H9 (cell line): ENCODE results near the gene SECISBP2. TPM values are rescaled to one million over a fixed set of nuclear protein-coding genes. Genes with fewer than 3 reads are reported as not detected.

ENCODE experiments used
- DNase-seq: peaks from one replicate; pipeline ENCODE4 v3.0.0-alpha.2; 2017
- H2AFZ ChIP-seq: one replicate; pipeline ENCODE4 v1.6.1; 2013; ENCODE audit warnings: mild to moderate bottlenecking, low read length, control low read depth, moderate library complexity
- H2AK5ac ChIP-seq: 2 replicates; pipeline ENCODE4 v1.6.1; 2013; ENCODE audit warnings: low read length, control low read depth, mixed read lengths; ENCODE audit not compliant: insufficient read length
- H2BK120ac ChIP-seq: one replicate; pipeline ENCODE4 v1.6.1; 2013; ENCODE audit warnings: low read depth, mild to moderate bottlenecking, low read length, control low read depth, inconsistent platforms; ENCODE audit not compliant: poor library complexity, severe bottlenecking
- H2BK12ac ChIP-seq: 2 replicates; pipeline ENCODE4 v1.6.1; 2013; ENCODE audit warnings: low read length, control low read depth, mixed read lengths, low read depth; ENCODE audit not compliant: insufficient read length
- H2BK15ac ChIP-seq: 2 replicates; pipeline ENCODE4 v1.6.1; 2013; ENCODE audit warnings: low read depth, low read length, control low read depth
- H2BK20ac ChIP-seq: one replicate; pipeline ENCODE4 v1.6.1; 2013; ENCODE audit warnings: low read depth, mild to moderate bottlenecking, low read length, control low read depth, inconsistent platforms; ENCODE audit not compliant: poor library complexity, severe bottlenecking
- H2BK5ac ChIP-seq: 2 replicates; pipeline ENCODE4 v1.6.1; 2013; ENCODE audit warnings: low read length, control low read depth, mixed read lengths; ENCODE audit not compliant: insufficient read length
- H3K14ac ChIP-seq: 2 replicates; pipeline ENCODE4 v1.6.1; 2013; ENCODE audit warnings: low read length, control low read depth; ENCODE audit not compliant: insufficient read depth
- H3K18ac ChIP-seq: 2 replicates; pipeline ENCODE4 v1.6.1; 2013; ENCODE audit warnings: low read depth, mild to moderate bottlenecking, mixed read lengths, low read length, control low read depth; ENCODE audit not compliant: insufficient read length
- H3K23ac ChIP-seq: 2 replicates; pipeline ENCODE4 v1.6.1; 2013; ENCODE audit warnings: low read length, control low read depth, mixed read lengths, low read depth; ENCODE audit not compliant: insufficient read length
- H3K23me2 ChIP-seq: 2 replicates; pipeline ENCODE4 v1.6.1; 2013; ENCODE audit warnings: low read depth, mild to moderate bottlenecking, mixed read lengths, low read length, control low read depth; ENCODE audit not compliant: insufficient read length, poor library complexity, severe bottlenecking
- H3K27ac ChIP-seq: 2 replicates; pipeline ENCODE4 v1.5.1; 2013; ENCODE audit warnings: low read length, control low read depth, mixed read lengths, low read depth; ENCODE audit not compliant: insufficient read length
- H3K27me3 ChIP-seq: 2 replicates; pipeline ENCODE4 v1.6.1; 2013; ENCODE audit warnings: low read length, control low read depth, inconsistent platforms; ENCODE audit not compliant: insufficient read depth
- H3K4ac ChIP-seq: 2 replicates; pipeline ENCODE4 v1.6.1; 2013; ENCODE audit warnings: low read depth, mild to moderate bottlenecking, control low read depth, inconsistent platforms, low read length, moderate library complexity
- H3K4me1 ChIP-seq: 2 replicates; pipeline ENCODE4 v1.6.1; 2013; ENCODE audit warnings: low read length, control low read depth, inconsistent platforms; ENCODE audit not compliant: insufficient read depth
- H3K4me2 ChIP-seq: 2 replicates; pipeline ENCODE4 v1.6.1; 2013; ENCODE audit warnings: low read length, control low read depth, mixed read lengths; ENCODE audit not compliant: insufficient read length, insufficient read depth
- H3K56ac ChIP-seq: 2 replicates; pipeline ENCODE4 v1.6.1; 2013; ENCODE audit warnings: low read depth, mild to moderate bottlenecking, mixed read lengths, low read length, control low read depth; ENCODE audit not compliant: insufficient read length
- H3K79me1 ChIP-seq: 2 replicates; pipeline ENCODE4 v1.6.1; 2013; ENCODE audit warnings: low read depth, mild to moderate bottlenecking, moderate library complexity, low read length, control low read depth, inconsistent platforms; ENCODE audit not compliant: insufficient read depth, poor library complexity, severe bottlenecking
- H3K79me2 ChIP-seq: 2 replicates; pipeline ENCODE4 v1.6.1; 2013; ENCODE audit warnings: low read length, control low read depth, inconsistent platforms; ENCODE audit not compliant: insufficient read depth
- H3K9ac ChIP-seq: 2 replicates; pipeline ENCODE4 v1.6.1; 2013; ENCODE audit warnings: low read length, control low read depth, mixed read lengths; ENCODE audit not compliant: insufficient read length; ENCODE audit errors: extremely low read depth
- H3K9me3 ChIP-seq: one replicate; pipeline ENCODE4 v1.6.1; 2013; ENCODE audit warnings: low read depth, low read length, inconsistent platforms; ENCODE audit not compliant: control insufficient read depth
- H3T11ph ChIP-seq: one replicate; pipeline ENCODE4 v1.6.1; 2013; ENCODE audit warnings: mild to moderate bottlenecking, low read length, control low read depth, inconsistent platforms
- H4K20me1 ChIP-seq: one replicate; pipeline ENCODE4 v1.6.1; 2013; ENCODE audit not compliant: control insufficient read depth, insufficient read length, insufficient read depth
- H4K5ac ChIP-seq: 2 replicates; pipeline ENCODE4 v1.6.1; 2013; ENCODE audit warnings: low read depth, mild to moderate bottlenecking, mixed read lengths, low read length, control low read depth; ENCODE audit not compliant: insufficient read length
- H4K8ac ChIP-seq: replicated peaks from 2 replicates; pipeline ENCODE4 v1.6.1; 2013; ENCODE audit warnings: low read length, control low read depth, mixed read lengths, low read depth; ENCODE audit not compliant: insufficient read length
- H4K91ac ChIP-seq: 2 replicates; pipeline ENCODE4 v1.6.1; 2013; ENCODE audit warnings: low read depth, mild to moderate bottlenecking, moderate library complexity, mixed read lengths, low read length, control low read depth; ENCODE audit not compliant: insufficient read length
- H3K27ac Mint-ChIP-seq, 3 experiments: 2 replicates in 2 of 3; 3 replicates in 1 of 3; pipeline ENCODE4 v1.8.0; 2020 to 2021; ENCODE audit warnings: mixed read lengths in 3 of 3, mild to moderate bottlenecking in 1 of 3, moderate library complexity in 1 of 3
- H3K27me3 Mint-ChIP-seq: 2 replicates; pipeline ENCODE4 v1.8.0; 2021; ENCODE audit warnings: low read depth, mild to moderate bottlenecking, moderate library complexity, mixed read lengths
- H3K36me3 Mint-ChIP-seq, 3 experiments: 2 replicates in 2 of 3; 3 replicates in 1 of 3; pipeline ENCODE4 v1.8.0; 2020 to 2021; ENCODE audit warnings: low read depth in 3 of 3, mixed read lengths in 3 of 3; ENCODE audit not compliant: insufficient read depth in 1 of 3
- H3K4me1 Mint-ChIP-seq, 2 experiments: 2 replicates each; pipeline ENCODE4 v1.8.0; 2020; ENCODE audit warnings: mixed read lengths in 2 of 2
- H3K4me3 Mint-ChIP-seq, 2 experiments: 2 replicates in 1 of 2; 3 replicates in 1 of 2; pipeline ENCODE4 v1.8.0; 2020 to 2021; ENCODE audit warnings: mild to moderate bottlenecking in 2 of 2, mixed read lengths in 2 of 2, moderate library complexity in 1 of 2
- H3K9me3 Mint-ChIP-seq, 2 experiments: 2 replicates in 1 of 2; 3 replicates in 1 of 2; pipeline ENCODE4 v1.8.0; 2020; ENCODE audit warnings: mild to moderate bottlenecking in 2 of 2, mixed read lengths in 2 of 2, moderate library complexity in 1 of 2
- WGBS: extraction: QIAGEN DNeasy Blood & Tissue Kit; methylation state at CpG from one replicate; pipeline ENCODE4 v1.1.7; 2013; ENCODE audit warnings: missing lambda C conversion rate, low lambda C conversion rate, mixed read lengths; ENCODE audit not compliant: insufficient read length; ENCODE audit errors: extremely low coverage; 5-methylcytosine and 5-hydroxymethylcytosine counted together
- total RNA-seq: library from RNA; stranded (reverse); gene quantifications from 2 replicates; pipeline ENCODE4 v1.2.1, GENCODE V29; 2021
- TF ChIP-seq, protein P1 (sequence below): fragments of 200-600 bp; sonication (generic); conservative IDR thresholded peaks from 3 replicates; pipeline ENCODE4 v1.8.0; 2021; ENCODE audit warnings: antibody characterized with exemption, mild to moderate bottlenecking

Gene SECISBP2
- total RNA-seq, 1 experiment from 2014 or later, result 62.7 TPM

DNA sequence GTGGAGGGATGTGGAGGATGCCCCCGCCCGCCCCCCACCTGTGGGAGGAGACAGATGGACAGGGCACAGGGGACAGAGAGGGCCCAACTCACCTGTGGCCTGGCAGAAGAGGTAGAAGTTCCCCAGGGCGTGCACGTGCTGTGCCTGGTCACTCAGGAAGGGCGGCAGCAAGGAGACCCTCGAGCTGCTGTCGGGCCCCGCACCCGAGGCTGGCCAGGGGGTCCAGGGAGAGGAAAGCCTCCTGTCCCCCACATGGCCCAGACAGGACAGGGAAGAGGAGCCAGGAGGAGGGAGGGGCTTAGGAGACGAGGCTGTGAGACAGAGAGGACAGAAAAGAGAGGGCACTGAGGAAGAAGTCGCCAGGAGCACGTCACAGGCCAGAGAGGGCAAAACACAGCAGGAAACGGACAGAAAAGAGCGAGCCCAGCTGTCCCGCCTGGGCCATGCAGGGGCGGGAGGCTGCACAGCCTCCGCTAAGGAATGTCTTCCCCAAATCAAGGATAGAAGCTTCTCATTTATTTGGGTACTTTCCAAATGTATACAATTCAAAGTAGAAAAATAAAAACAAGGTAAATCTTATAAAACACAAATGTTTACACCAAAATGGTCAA, 58.5 kb downstream of the SECISBP2 start:
- no CpG with 5 or more reads among the region's 17 CpGs for WGBS
- no peak overlapping the region for H3T11ph ChIP-seq
- Mint-ChIP-seq H3K27ac (peak overlapping the region in 2 of 3 experiments; percentile 71 to 85; a peak in 4 of 7 replicates), H3K9me3 (no peaks in the 10 kb centered on the region), H3K36me3 (peaks cover 9 to 46% (median 43%) of the 10 kb centered on the region in 3 experiments; a peak in 6 of 7 replicates), H3K4me1 (peaks cover 3 to 5% of the 10 kb centered on the region in 2 experiments; a peak in 2 of 4 replicates), H3K27me3 (no peaks in the 10 kb centered on the region), H3K4me3 (no peak overlapping the region)
- no peak overlapping the region for H3K56ac ChIP-seq
- H3K9me3 ChIP-seq, result no peaks in the 10 kb centered on the region
- H2BK120ac ChIP-seq, result no peak overlapping the region
- H4K20me1 ChIP-seq, result no peaks in the 10 kb centered on the region
- no peak overlapping the region for H3K9ac ChIP-seq
- no peak overlapping the region for H4K8ac ChIP-seq
- no peaks in the 10 kb centered on the region for H3K79me1 ChIP-seq
- H2BK5ac ChIP-seq, result no peak overlapping the region
- no peak for DNase-seq
- H4K5ac ChIP-seq, result no peak overlapping the region
- no peak overlapping the region for H3K18ac ChIP-seq
- H3K79me2 ChIP-seq, result no peaks in the 10 kb centered on the region
- no peak overlapping the region for H3K4me2 ChIP-seq
- TF ChIP-seq, protein P1, sequence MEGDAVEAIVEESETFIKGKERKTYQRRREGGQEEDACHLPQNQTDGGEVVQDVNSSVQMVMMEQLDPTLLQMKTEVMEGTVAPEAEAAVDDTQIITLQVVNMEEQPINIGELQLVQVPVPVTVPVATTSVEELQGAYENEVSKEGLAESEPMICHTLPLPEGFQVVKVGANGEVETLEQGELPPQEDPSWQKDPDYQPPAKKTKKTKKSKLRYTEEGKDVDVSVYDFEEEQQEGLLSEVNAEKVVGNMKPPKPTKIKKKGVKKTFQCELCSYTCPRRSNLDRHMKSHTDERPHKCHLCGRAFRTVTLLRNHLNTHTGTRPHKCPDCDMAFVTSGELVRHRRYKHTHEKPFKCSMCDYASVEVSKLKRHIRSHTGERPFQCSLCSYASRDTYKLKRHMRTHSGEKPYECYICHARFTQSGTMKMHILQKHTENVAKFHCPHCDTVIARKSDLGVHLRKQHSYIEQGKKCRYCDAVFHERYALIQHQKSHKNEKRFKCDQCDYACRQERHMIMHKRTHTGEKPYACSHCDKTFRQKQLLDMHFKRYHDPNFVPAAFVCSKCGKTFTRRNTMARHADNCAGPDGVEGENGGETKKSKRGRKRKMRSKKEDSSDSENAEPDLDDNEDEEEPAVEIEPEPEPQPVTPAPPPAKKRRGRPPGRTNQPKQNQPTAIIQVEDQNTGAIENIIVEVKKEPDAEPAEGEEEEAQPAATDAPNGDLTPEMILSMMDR, result no peak
- H3K4me1 ChIP-seq, result no peaks in the 10 kb centered on the region
- no peak overlapping the region for H3K23ac ChIP-seq
- no peak overlapping the region; the same call in 1 of the 2 replicates for H3K14ac ChIP-seq
- no peak overlapping the region for H2AK5ac ChIP-seq
- no peaks in the 10 kb centered on the region for H3K27me3 ChIP-seq
- H2AFZ ChIP-seq, result no peak overlapping the region
- no peaks in the 10 kb centered on the region for H3K23me2 ChIP-seq
- no peak overlapping the region for H3K27ac ChIP-seq
- no peak overlapping the region for H2BK15ac ChIP-seq
- H2BK12ac ChIP-seq, result no peak overlapping the region
- H2BK20ac ChIP-seq, result no peak overlapping the region
- no peak overlapping the region for H4K91ac ChIP-seq
- no peak overlapping the region for H3K4ac ChIP-seq
